PFSK-1 (cell line): ENCODE measurements around the gene GNPNAT1.

Experiments used
- POLR2AphosphoS5 ChIP-seq: IDR thresholded peaks from 2 replicates; pipeline ENCODE4 v1.6.1; 2012; ENCODE audit warnings: low read depth, mild to moderate bottlenecking, control low read depth, low read length, moderate library complexity
- SIN3A ChIP-seq: IDR thresholded peaks from 2 replicates; pipeline ENCODE4 v1.6.1; 2012; ENCODE audit warnings: mild to moderate bottlenecking, low read length, moderate library complexity, borderline replicate concordance; ENCODE audit not compliant: insufficient read depth
- TAF1 ChIP-seq: IDR thresholded peaks from 2 replicates; pipeline ENCODE4 v1.6.1; 2012; ENCODE audit warnings: low read length, control low read depth, borderline replicate concordance; ENCODE audit not compliant: insufficient read depth
- TF ChIP-seq, protein P1 (sequence below), 2 experiments: IDR thresholded peaks; 2 replicates each; pipeline versions ENCODE4 v1.6.1 to v1.8.0; 2011 to 2012; ENCODE audit warnings: low read depth in 2 of 2, low read length in 2 of 2, control low read depth in 1 of 2, inconsistent platforms in 1 of 2, mild to moderate bottlenecking in 1 of 2, moderate library complexity in 1 of 2; ENCODE audit not compliant: insufficient read depth in 1 of 2

GRCh38 chr14:52741865-52742264, 49.5 kb downstream of the GNPNAT1 start:
- TF ChIP-seq SIN3A (no peak), TAF1 (no peak), POLR2AphosphoS5 (no peak)
- TF ChIP-seq, protein P1, sequence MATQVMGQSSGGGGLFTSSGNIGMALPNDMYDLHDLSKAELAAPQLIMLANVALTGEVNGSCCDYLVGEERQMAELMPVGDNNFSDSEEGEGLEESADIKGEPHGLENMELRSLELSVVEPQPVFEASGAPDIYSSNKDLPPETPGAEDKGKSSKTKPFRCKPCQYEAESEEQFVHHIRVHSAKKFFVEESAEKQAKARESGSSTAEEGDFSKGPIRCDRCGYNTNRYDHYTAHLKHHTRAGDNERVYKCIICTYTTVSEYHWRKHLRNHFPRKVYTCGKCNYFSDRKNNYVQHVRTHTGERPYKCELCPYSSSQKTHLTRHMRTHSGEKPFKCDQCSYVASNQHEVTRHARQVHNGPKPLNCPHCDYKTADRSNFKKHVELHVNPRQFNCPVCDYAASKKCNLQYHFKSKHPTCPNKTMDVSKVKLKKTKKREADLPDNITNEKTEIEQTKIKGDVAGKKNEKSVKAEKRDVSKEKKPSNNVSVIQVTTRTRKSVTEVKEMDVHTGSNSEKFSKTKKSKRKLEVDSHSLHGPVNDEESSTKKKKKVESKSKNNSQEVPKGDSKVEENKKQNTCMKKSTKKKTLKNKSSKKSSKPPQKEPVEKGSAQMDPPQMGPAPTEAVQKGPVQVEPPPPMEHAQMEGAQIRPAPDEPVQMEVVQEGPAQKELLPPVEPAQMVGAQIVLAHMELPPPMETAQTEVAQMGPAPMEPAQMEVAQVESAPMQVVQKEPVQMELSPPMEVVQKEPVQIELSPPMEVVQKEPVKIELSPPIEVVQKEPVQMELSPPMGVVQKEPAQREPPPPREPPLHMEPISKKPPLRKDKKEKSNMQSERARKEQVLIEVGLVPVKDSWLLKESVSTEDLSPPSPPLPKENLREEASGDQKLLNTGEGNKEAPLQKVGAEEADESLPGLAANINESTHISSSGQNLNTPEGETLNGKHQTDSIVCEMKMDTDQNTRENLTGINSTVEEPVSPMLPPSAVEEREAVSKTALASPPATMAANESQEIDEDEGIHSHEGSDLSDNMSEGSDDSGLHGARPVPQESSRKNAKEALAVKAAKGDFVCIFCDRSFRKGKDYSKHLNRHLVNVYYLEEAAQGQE (IDR thresholded peaks at IDR 0.05; ENCODE audit: insufficient read depth in 1 of 2, low read depth in 2 of 2, low read length in 2 of 2) = no peak
